Nephron (organoid): ENCODE results near the gene TRIM2.
"Not testable (repeated sequence)": the region's sequence is repeated elsewhere in the genome, so short reads cannot be mapped to it uniquely, and the experiment has no call there.

Experiments used
- H3K27ac Mint-ChIP-seq, 3 experiments: 2 replicates each; pipeline ENCODE4 v1.8.0; 2020; ENCODE audit warnings: mixed read lengths in 3 of 3, mild to moderate bottlenecking in 2 of 3, moderate library complexity in 1 of 3
- H3K27me3 Mint-ChIP-seq: 2 replicates; pipeline ENCODE4 v1.8.0; 2021; ENCODE audit warnings: low read depth, mild to moderate bottlenecking, moderate library complexity, mixed read lengths
- H3K36me3 Mint-ChIP-seq: 2 replicates; pipeline ENCODE4 v1.8.0; 2020; ENCODE audit warnings: low read depth, mixed read lengths
- H3K4me1 Mint-ChIP-seq: 2 replicates; pipeline ENCODE4 v1.8.0; 2020; ENCODE audit warnings: mixed read lengths
- H3K4me3 Mint-ChIP-seq, 3 experiments: 2 replicates each; pipeline ENCODE4 v1.8.0; 2020; ENCODE audit warnings: mild to moderate bottlenecking in 3 of 3, mixed read lengths in 3 of 3, moderate library complexity in 2 of 3
- H3K9me3 Mint-ChIP-seq: 2 replicates; pipeline ENCODE4 v1.8.0; 2020; ENCODE audit warnings: mixed read lengths
- CTCF ChIP-seq, 3 experiments: fragments of 200-600 bp; sonication (generic); IDR thresholded peaks; one replicate each; pipeline ENCODE4 v1.5.0; 2021; ENCODE audit warnings: antibody characterized with exemption in 3 of 3; ENCODE audit not compliant: unreplicated experiment in 3 of 3

Gene TRIM2

GRCh38 chr4:153197301-153197700, 6.9 kb upstream of the TRIM2 start:
- Mint-ChIP-seq H3K9me3 (no peaks in the 10 kb centered on the region), H3K27me3 (peaks cover 3% of the 10 kb centered on the region), H3K4me1 (no peaks in the 10 kb centered on the region), H3K4me3 (no peak overlapping the region), H3K36me3 (no peaks in the 10 kb centered on the region), H3K27ac (no peak overlapping the region)
- no peak for TF ChIP-seq CTCF (IDR thresholded peaks at IDR 0.05; ENCODE audit: unreplicated experiment in 3 of 3)

- Mint-ChIP-seq H3K4me1 (no peaks in the 10 kb centered on the region), H3K27me3 (no peaks in the 10 kb centered on the region), H3K27ac (no peak overlapping the region), H3K9me3 (no peaks in the 10 kb centered on the region), H3K36me3 (no peaks in the 10 kb centered on the region), H3K4me3 (no peak overlapping the region)
- no peak for TF ChIP-seq CTCF (IDR thresholded peaks at IDR 0.05; ENCODE audit: unreplicated experiment in 3 of 3)
These were observed 5.5 kb upstream of the TRIM2 start for GRCh38 chr4:153198719-153199118.

- not testable (repeated sequence) for H3K36me3 Mint-ChIP-seq, H3K9me3 Mint-ChIP-seq
- peak overlapping the region; percentile 80 to 95 (median 84) for H3K27ac Mint-ChIP-seq
These were observed 497 bp upstream of the TRIM2 start for GRCh38 chr4:153203746-153204145.

GRCh38 chr4:153204728-153205648, 745 bp downstream of the TRIM2 start:
- peak overlapping the region; percentile 80 to 95 (median 84) for H3K27ac Mint-ChIP-seq
- no peak for TF ChIP-seq CTCF (IDR thresholded peaks at IDR 0.05; ENCODE audit: unreplicated experiment in 3 of 3)
- peaks cover 5% of the 10 kb centered on the region for H3K27me3 Mint-ChIP-seq
- peaks cover 13% of the 10 kb centered on the region for H3K36me3 Mint-ChIP-seq
- H3K4me1 Mint-ChIP-seq, result peaks cover 31% of the 10 kb centered on the region
- H3K4me3 Mint-ChIP-seq, result peak overlapping the region; percentile 81 to 88 (median 85)
- H3K9me3 Mint-ChIP-seq, result no peaks in the 10 kb centered on the region

More at GRCh38 chr4:153203746-153204145, 497 bp upstream of the TRIM2 start:
- Mint-ChIP-seq H3K4me3 (peak overlapping the region; percentile 81 to 88 (median 85)), H3K4me1 (peaks cover 25% of the 10 kb centered on the region)
- H3K27me3 Mint-ChIP-seq, result not testable (repeated sequence)

GRCh38 chr4:153205757-153206156, 1.5 kb downstream of the TRIM2 start:
- no peak for TF ChIP-seq CTCF (IDR thresholded peaks at IDR 0.05; ENCODE audit: unreplicated experiment in 3 of 3)
- Mint-ChIP-seq H3K36me3 (peaks cover 13% of the 10 kb centered on the region), H3K27ac (peak overlapping the region; percentile 80 to 95 (median 84))

GRCh38 chr4:153206534-153206933, 2.3 kb downstream of the TRIM2 start:
- Mint-ChIP-seq H3K4me1 (peaks cover 31% of the 10 kb centered on the region), H3K9me3 (no peaks in the 10 kb centered on the region)

More at GRCh38 chr4:153205757-153206156, 1.5 kb downstream of the TRIM2 start:
- peaks cover 5% of the 10 kb centered on the region for H3K27me3 Mint-ChIP-seq
- no peaks in the 10 kb centered on the region for H3K9me3 Mint-ChIP-seq
- H3K4me3 Mint-ChIP-seq, result peak overlapping the region; percentile 81 to 88 (median 85)
- peaks cover 31% of the 10 kb centered on the region for H3K4me1 Mint-ChIP-seq

More at GRCh38 chr4:153206534-153206933, 2.3 kb downstream of the TRIM2 start:
- peak overlapping the region; percentile 51 to 95 (median 80) for H3K27ac Mint-ChIP-seq
- peak overlapping the region; percentile 68 to 88 (median 85) for H3K4me3 Mint-ChIP-seq
- peaks cover 5% of the 10 kb centered on the region for H3K27me3 Mint-ChIP-seq
- TF ChIP-seq CTCF (IDR thresholded peaks at IDR 0.05; ENCODE audit: unreplicated experiment in 3 of 3), result no peak
- H3K36me3 Mint-ChIP-seq, result peaks cover 13% of the 10 kb centered on the region
